GM21619 (cell line): Measurements from ENCODE around the gene CCDC117.
"Not testable (repeated sequence)": the region's sequence is repeated elsewhere in the genome, so short reads cannot be mapped to it uniquely, and the experiment has no call there.

Experiments
- ATAC-seq: cut with Tn5 transposase; IDR thresholded peaks from one replicate; pipeline ENCODE4 v1.9.1; 2021; ENCODE audit not compliant: unreplicated experiment

CCDC117 gene

GRCh38 chr22:28824455-28824854, 52.0 kb downstream of the CCDC117 start:
- ATAC-seq = not testable (repeated sequence)

DNA sequence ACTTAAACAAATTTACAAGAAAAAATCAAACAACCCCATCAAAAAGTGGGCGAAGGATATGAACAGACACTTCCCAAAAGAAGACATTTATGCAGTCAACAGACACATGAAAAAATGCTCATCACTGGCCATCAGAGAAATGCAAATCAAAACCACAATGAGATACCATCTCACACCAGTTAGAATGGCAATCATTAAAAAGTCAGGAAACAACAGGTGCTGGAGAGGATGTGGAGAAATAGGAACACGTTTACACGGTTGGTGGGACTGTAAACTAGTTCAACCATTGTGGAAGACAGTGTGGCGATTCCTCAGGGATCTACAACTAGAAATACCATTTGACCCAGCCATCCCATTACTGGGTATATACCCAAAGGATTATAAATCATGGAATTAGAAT, 53.9 kb downstream of the CCDC117 start:
- not testable (repeated sequence) for ATAC-seq

DNA sequence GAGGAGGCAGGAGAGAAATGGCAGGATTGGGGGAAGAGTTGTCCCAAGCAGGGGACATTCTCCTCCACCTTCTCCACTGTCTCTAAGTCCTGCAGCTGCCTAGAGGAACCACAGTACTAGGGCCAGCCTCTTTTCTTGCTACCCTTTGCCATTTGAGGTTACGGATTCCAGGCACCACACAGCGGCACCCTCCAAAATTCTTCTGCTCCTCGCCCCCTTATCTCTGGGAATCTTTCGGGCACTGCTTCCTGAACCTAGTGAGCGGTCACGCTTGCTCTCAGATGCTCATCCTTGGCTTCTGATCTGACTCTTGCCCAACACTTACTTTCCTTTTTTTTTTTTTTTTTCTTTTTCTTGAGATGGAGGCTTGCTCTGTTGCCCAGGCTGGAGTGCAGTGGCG, 54.4 kb downstream of the CCDC117 start:
- no peak for ATAC-seq

DNA sequence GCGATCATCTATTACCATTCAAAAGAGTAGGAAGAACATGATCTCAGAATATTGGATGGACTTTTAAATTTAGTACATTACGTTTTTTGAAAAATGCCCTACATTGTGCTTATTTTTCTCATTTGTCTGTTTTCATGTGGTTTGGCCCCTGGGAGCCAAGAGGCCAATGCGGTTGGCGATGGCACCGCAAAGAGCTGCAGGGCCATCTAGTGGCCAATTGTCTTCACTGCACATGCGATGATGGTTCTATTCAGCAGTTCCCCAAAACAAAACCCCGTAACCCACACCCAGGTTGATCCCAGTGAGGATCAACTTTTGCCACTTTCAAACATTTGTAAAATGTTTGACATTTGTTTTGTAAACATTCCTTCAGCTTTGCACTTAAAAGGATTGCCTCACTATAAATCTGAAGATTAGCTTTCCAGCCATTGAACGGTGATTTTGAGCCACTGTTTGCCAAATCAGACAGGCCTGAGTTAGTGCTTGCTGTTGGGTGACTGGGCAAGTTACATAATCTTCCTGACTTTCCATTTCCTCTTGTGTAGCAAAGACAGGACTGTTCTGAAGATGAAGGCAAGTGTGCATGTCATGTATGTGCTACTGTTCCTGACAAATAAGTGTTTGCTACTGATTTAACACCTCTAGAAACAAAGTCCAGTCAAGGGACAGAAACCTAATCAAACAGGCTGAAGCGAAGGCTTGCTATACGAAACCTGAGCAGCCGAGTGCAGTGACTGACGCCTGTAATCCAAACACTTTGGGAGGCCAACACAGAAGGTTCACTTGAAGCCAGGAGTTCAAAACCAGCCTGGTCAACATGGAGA, 57.1 kb downstream of the CCDC117 start:
- ATAC-seq = no peak

DNA sequence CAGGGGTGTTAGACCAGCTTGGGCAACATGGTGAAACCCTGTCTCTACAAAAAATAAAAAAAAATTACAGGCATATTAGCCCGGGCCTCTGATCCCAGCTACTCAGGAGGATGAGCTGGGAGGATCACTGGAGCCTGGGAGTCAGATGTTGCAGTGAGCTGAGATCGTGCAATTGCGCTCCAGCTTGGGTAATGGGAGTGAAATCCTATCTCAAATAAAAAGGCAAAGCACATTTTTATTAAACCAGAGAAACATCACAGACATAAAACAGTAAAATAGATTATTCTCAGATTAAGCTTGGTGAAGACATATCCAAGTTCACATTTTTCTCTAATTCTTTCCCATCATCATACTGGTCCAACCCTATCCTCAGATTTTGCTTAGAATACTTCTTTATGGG, 57.9 kb downstream of the CCDC117 start:
- ATAC-seq = no peak

GRCh38 chr22:28831140-28832072, 58.9 kb downstream of the CCDC117 start:
- no peak for ATAC-seq

GRCh38 chr22:28832731-28833130, 60.2 kb downstream of the CCDC117 start:
- ATAC-seq = no peak

DNA sequence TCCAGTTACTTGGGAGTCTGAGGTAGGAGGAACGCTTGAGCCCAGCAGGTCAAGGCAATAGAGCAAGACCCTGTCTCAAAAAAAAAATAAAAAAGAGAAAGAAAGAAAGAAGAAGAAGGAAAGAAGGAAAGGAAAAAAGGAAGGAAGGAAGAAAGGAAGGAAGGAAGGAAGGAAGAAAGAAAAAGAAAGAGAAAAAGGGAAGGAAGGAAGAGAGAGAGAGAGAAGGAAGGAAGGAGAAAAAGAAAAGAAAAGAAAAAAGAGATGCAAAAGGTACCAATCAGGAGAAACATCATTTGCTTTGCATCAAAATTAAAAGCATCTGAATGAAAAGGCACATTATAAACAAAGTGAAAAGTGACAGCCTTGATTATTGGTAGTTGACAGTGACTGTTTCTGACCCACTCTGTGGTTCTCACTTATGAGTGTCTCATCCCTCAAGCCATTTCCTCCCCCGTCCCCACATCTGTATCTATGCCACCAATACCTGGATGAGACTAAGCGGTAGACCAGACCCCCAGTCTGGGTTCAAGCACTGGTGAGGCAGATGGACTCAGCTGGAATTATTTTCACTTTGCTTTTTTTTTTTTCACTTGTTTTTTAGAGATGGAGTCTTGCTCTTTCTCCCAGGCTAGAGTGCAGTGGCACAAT, 60.9 kb downstream of the CCDC117 start:
- no peak for ATAC-seq

DNA sequence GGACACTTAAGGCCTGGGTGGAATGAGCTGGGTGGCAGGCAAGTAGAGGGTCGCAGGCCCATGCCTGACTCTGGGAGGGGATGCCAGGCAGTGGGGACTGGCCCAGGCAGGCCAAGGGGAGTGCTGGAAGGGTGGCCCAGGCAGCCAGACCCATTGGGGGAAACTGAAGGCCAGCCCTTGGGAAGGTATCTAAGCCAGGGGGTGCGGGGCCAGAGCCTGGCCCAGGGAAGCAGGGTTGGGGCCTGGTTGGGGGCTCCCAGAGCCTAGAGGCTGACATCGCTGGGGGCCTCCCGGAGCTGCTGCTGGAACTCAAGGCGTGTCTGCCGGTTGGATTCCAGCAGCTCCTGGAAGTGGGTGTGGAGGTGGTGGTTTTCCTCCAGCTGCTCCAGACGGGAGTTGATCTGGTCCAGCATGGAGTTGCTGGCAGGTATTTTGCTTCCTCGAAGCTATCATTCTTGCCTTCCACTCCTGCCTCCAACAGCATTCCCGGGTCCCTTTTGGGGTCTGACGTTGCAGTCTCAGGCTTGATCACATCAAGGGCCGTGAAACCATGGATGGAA, 63.2 kb downstream of the CCDC117 start:
- ATAC-seq = no peak

DNA sequence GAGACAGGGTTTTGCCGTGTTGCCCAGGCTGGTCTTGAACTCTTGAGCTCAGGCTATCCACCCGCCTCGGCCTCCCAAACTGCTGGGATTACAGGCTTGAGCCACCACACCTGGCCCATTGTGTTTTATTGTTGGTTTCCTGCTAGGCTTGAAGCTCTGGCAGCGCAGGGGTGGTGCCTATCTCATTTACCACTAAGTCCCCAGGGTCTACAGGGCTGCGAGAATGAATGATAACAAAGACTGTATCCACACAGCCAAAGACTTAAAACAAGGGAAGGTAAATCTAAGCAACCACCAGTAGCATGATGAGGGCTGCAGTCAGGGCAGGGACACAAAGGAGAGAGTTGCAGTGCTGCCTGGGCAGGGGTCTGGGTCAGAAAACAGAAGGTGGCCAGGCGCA, 65.1 kb downstream of the CCDC117 start:
- no peak for ATAC-seq
